Liver (tissue), 3 donors: ENCODE data around the gene LYST.

Experiments used
- ATF3 ChIP-seq: IDR thresholded peaks from 2 replicates; pipeline ENCODE4 v1.6.1; 2016; ENCODE audit warnings: antibody characterized with exemption
- CTCF ChIP-seq: fragments of 150-350 bp; IDR thresholded peaks from 2 replicates; pipeline ENCODE4 v1.5.1; 2017; ENCODE audit warnings: improper control_type of control experiment, low read depth, low read length; ENCODE audit not compliant: missing input control
- EGR1 ChIP-seq, 2 donors: IDR thresholded peaks; 2 replicates each; pipeline ENCODE4 v1.6.1; 2016 to 2018; ENCODE audit warnings: antibody characterized with exemption in 2 of 2, low read depth in 2 of 2
- FOXA1 ChIP-seq: IDR thresholded peaks from 2 replicates; pipeline ENCODE4 v1.6.1; 2016; ENCODE audit warnings: antibody characterized with exemption
- FOXA2 ChIP-seq: IDR thresholded peaks from 2 replicates; pipeline ENCODE4 v1.6.1; 2016; ENCODE audit warnings: antibody characterized with exemption
- JUND ChIP-seq, 2 donors: IDR thresholded peaks; 2 replicates each; pipeline ENCODE4 v1.6.1; 2016; ENCODE audit warnings: antibody characterized with exemption in 2 of 2
- RAD21 ChIP-seq, 2 donors: IDR thresholded peaks; 2 replicates each; pipeline ENCODE4 v1.6.1; 2016; ENCODE audit warnings: antibody characterized with exemption in 2 of 2, mild to moderate bottlenecking in 2 of 2
- RXRA ChIP-seq, 2 donors: IDR thresholded peaks; 2 replicates each; pipeline ENCODE4 v1.6.1; 2017 to 2018; ENCODE audit warnings: antibody characterized with exemption in 2 of 2, mild to moderate bottlenecking in 1 of 2
- TAF1 ChIP-seq: conservative IDR thresholded peaks from 2 replicates; pipeline ENCODE4 v1.6.1; 2016; ENCODE audit warnings: antibody characterized with exemption, mild to moderate bottlenecking
- YY1 ChIP-seq: IDR thresholded peaks from 2 replicates; pipeline ENCODE4 v1.6.1; 2016; ENCODE audit warnings: antibody characterized with exemption, mild to moderate bottlenecking
- ZBTB33 ChIP-seq: IDR thresholded peaks from 2 replicates; pipeline ENCODE4 v1.6.1; 2016; ENCODE audit warnings: antibody characterized with exemption
- TF ChIP-seq, protein P1 (sequence below): IDR thresholded peaks from 2 replicates; pipeline ENCODE4 v1.6.1; 2016; ENCODE audit warnings: antibody characterized with exemption
- TF ChIP-seq, protein P2 (sequence below): IDR thresholded peaks from 2 replicates; pipeline ENCODE4 v1.6.1; 2016; ENCODE audit warnings: antibody characterized with exemption, mild to moderate bottlenecking
- donor health status: healthy.
- donor health status: healthy.

GRCh38 chr1:235631816-235632215 is 234.9 kb downstream of the LYST start:
- TF ChIP-seq EGR1 (IDR thresholded peaks at IDR 0.05; ENCODE audit: low read depth in 2 of 2) = no peak
- no peak for TF ChIP-seq JUND (IDR thresholded peaks at IDR 0.05)
- TF ChIP-seq CTCF = no peak
- TF ChIP-seq TAF1 = no peak
- TF ChIP-seq, protein P1, sequence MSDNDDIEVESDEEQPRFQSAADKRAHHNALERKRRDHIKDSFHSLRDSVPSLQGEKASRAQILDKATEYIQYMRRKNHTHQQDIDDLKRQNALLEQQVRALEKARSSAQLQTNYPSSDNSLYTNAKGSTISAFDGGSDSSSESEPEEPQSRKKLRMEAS = no peak
- TF ChIP-seq, protein P2, sequence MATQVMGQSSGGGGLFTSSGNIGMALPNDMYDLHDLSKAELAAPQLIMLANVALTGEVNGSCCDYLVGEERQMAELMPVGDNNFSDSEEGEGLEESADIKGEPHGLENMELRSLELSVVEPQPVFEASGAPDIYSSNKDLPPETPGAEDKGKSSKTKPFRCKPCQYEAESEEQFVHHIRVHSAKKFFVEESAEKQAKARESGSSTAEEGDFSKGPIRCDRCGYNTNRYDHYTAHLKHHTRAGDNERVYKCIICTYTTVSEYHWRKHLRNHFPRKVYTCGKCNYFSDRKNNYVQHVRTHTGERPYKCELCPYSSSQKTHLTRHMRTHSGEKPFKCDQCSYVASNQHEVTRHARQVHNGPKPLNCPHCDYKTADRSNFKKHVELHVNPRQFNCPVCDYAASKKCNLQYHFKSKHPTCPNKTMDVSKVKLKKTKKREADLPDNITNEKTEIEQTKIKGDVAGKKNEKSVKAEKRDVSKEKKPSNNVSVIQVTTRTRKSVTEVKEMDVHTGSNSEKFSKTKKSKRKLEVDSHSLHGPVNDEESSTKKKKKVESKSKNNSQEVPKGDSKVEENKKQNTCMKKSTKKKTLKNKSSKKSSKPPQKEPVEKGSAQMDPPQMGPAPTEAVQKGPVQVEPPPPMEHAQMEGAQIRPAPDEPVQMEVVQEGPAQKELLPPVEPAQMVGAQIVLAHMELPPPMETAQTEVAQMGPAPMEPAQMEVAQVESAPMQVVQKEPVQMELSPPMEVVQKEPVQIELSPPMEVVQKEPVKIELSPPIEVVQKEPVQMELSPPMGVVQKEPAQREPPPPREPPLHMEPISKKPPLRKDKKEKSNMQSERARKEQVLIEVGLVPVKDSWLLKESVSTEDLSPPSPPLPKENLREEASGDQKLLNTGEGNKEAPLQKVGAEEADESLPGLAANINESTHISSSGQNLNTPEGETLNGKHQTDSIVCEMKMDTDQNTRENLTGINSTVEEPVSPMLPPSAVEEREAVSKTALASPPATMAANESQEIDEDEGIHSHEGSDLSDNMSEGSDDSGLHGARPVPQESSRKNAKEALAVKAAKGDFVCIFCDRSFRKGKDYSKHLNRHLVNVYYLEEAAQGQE = no peak
- no peak for TF ChIP-seq RAD21 (IDR thresholded peaks at IDR 0.05)
- no peak for TF ChIP-seq FOXA2
- TF ChIP-seq ATF3 = no peak
- TF ChIP-seq ZBTB33 = no peak
- TF ChIP-seq RXRA (IDR thresholded peaks at IDR 0.05) = no peak
- TF ChIP-seq YY1 = no peak
- TF ChIP-seq FOXA1 = no peak
